GM12878 (cell line): ENCODE measurements around the gene MMP24. TPM values are rescaled to one million over a fixed set of nuclear protein-coding genes. Genes with fewer than 3 reads are reported as not detected.

ENCODE experiments used
- ATAC-seq: fragments of 200-7000 bp; cut with Tn5 transposase; 3 replicates; pipeline ENCODE4 v1.9.1; 2020; ENCODE audit warnings: mild to moderate bottlenecking, moderate library complexity
- BruUV-seq: library from RNA; stranded (reverse); fragments of 400-500 nt; replicated peaks from 2 replicates; lab custom pipeline; 2021; lab: Mats Ljungman, UMichigan
- CTCF ChIA-PET: fragments of 300-600 bp; sonication (Branson Sonifier 250); formaldehyde crosslinking; extraction: SDS; loops from one replicate; lab custom pipeline; 2021; ENCODE audit warnings: inconsistent platforms; lab: Yijun Ruan, JAX
- POLR2A ChIA-PET: fragments of 350-600 bp; formaldehyde crosslinking; extraction: SDS; loops from one replicate; lab custom pipeline; 2021; ENCODE audit warnings: inconsistent platforms; lab: Charles Lee
- RAD21 ChIA-PET: fragments of 300-600 bp; sonication (Branson Sonifier 250); formaldehyde crosslinking; loops from one replicate; lab custom pipeline; 2023; ENCODE audit warnings: antibody characterized with exemption; ENCODE audit not compliant: unreplicated experiment; lab: Charles Lee
- SMC1A ChIA-PET: fragments of 300-600 bp; sonication (Branson Sonifier 250); formaldehyde crosslinking; loops from one replicate; lab custom pipeline; 2023; ENCODE audit not compliant: unreplicated experiment, uncharacterized antibody; lab: Charles Lee
- DNase-seq: peaks from one replicate; pipeline ENCODE4 v3.0.0-alpha.2; 2011; ENCODE audit warnings: low read depth, low spot score
- FAIRE-seq: peaks from 3 replicates; lab custom pipeline; 2011; peaks lifted over from hg19 to GRCh38; lab: Jason Lieb, UNC
- H2AFZ ChIP-seq: 2 replicates; pipeline ENCODE4 v1.6.0; 2011; ENCODE audit warnings: low read depth, low read length, control low read depth; ENCODE audit not compliant: control insufficient read depth
- H3K27ac ChIP-seq: 2 replicates; pipeline ENCODE4 v1.5.1; 2011; ENCODE audit warnings: control low read depth; ENCODE audit not compliant: control insufficient read depth, insufficient read depth
- H3K27me3 ChIP-seq, 2 experiments: replicated peaks in 1 of 2; 2 replicates each; pipeline versions ENCODE4 v1.6.0 to v1.6.1; 2011; ENCODE audit warnings: low read length in 1 of 2; ENCODE audit not compliant: control insufficient read depth in 2 of 2, insufficient read depth in 2 of 2
- H3K36me3 ChIP-seq, 2 experiments: 2 replicates each; pipeline ENCODE4 v1.5.1; 2011; ENCODE audit warnings: low read length in 1 of 2; ENCODE audit not compliant: control insufficient read depth in 2 of 2, insufficient read depth in 2 of 2
- H3K4me1 ChIP-seq: 2 replicates; pipeline ENCODE4 v1.6.1; 2011; ENCODE audit warnings: mild to moderate bottlenecking, low read length, moderate library complexity, mixed read lengths; ENCODE audit not compliant: control insufficient read depth, insufficient read depth
- H3K4me2 ChIP-seq: 2 replicates; pipeline ENCODE4 v1.6.0; 2011; ENCODE audit warnings: control low read depth; ENCODE audit not compliant: control insufficient read depth, insufficient read depth
- H3K4me3 ChIP-seq: fragments of 200-600 bp; sonication (generic); 2 replicates; pipeline ENCODE4 v1.5.1; 2016
- H3K79me2 ChIP-seq: 2 replicates; pipeline ENCODE4 v1.6.0; 2011; ENCODE audit warnings: low read length; ENCODE audit not compliant: control insufficient read depth, insufficient read depth
- H3K9ac ChIP-seq: 2 replicates; pipeline ENCODE4 v1.8.0; 2011; ENCODE audit warnings: low read length, control low read depth, mixed read lengths; ENCODE audit not compliant: control insufficient read depth, insufficient read depth
- H3K9me3 ChIP-seq: replicated peaks from 3 replicates; pipeline ENCODE4 v1.5.1; 2011; ENCODE audit warnings: mild to moderate bottlenecking, low read length; ENCODE audit not compliant: control insufficient read depth, insufficient read depth
- H4K20me1 ChIP-seq: 2 replicates; pipeline ENCODE4 v1.6.0; 2011; ENCODE audit not compliant: control insufficient read depth, insufficient read depth
- BMI1 ChIP-seq: fragments of 450-650 bp; IDR thresholded peaks from 2 replicates; pipeline ENCODE4 v1.6.1; 2016; ENCODE audit warnings: mild to moderate bottlenecking, moderate library complexity, borderline replicate concordance
- EP300 ChIP-seq, 2 experiments: fragments of 150-350 bp in 1 of 2; IDR thresholded peaks; 2 replicates each; pipeline ENCODE4 v1.6.1; 2011 to 2012; ENCODE audit warnings: low read depth in 2 of 2, low read length in 2 of 2, borderline replicate concordance in 1 of 2, improper control_type of control experiment in 1 of 2, inconsistent platforms in 1 of 2; ENCODE audit not compliant: control insufficient read depth in 1 of 2
- EZH2 ChIP-seq: IDR thresholded peaks from 2 replicates; pipeline ENCODE4 v1.6.1; 2012; ENCODE audit warnings: low read depth, mild to moderate bottlenecking, control low read depth, inconsistent platforms, low read length, borderline replicate concordance; ENCODE audit not compliant: control insufficient read depth
- HSF1 ChIP-seq: fragments of 150-350 bp; IDR thresholded peaks from 2 replicates; pipeline ENCODE4 v1.6.1; 2014; ENCODE audit warnings: mild to moderate bottlenecking, low read depth, low read length
- JUNB ChIP-seq: IDR thresholded peaks from 2 replicates; pipeline ENCODE4 v1.6.1; 2016; ENCODE audit warnings: antibody characterized with exemption, mild to moderate bottlenecking
- KLF5 ChIP-seq: fragments of 450-650 bp; IDR thresholded peaks from 2 replicates; pipeline ENCODE4 v1.6.1; 2014; ENCODE audit warnings: mild to moderate bottlenecking; ENCODE audit not compliant: partially characterized antibody
- LARP7 ChIP-seq: fragments of 450-650 bp; IDR thresholded peaks from 2 replicates; pipeline ENCODE4 v1.6.1; 2017; ENCODE audit warnings: mild to moderate bottlenecking
- MEF2A ChIP-seq: IDR thresholded peaks from 2 replicates; pipeline ENCODE4 v1.6.1; 2011; ENCODE audit warnings: low read depth, mild to moderate bottlenecking, low read length, moderate library complexity; ENCODE audit not compliant: insufficient read depth
- MYB ChIP-seq: fragments of 150-350 bp; IDR thresholded peaks from 2 replicates; pipeline ENCODE4 v1.6.1; 2014; ENCODE audit warnings: mild to moderate bottlenecking, low read depth, low read length, borderline replicate concordance
- RELA ChIP-seq: fragments of 450-650 bp; IDR thresholded peaks from 2 replicates; pipeline ENCODE4 v1.8.0; 2014; ENCODE audit warnings: borderline replicate concordance; ENCODE audit not compliant: partially characterized antibody
- SUPT20H ChIP-seq: IDR thresholded peaks from 2 replicates; pipeline ENCODE4 v1.6.1; 2011; ENCODE audit warnings: low read depth, mild to moderate bottlenecking, low read length, moderate library complexity, borderline replicate concordance; ENCODE audit not compliant: control insufficient read depth
- TCF12 ChIP-seq: IDR thresholded peaks from 2 replicates; pipeline ENCODE4 v1.6.1; 2011; ENCODE audit warnings: low read depth, mild to moderate bottlenecking, low read length
- ZBTB4 ChIP-seq: fragments of 450-650 bp; formaldehyde crosslinking; IDR thresholded peaks from 2 replicates; pipeline ENCODE4 v1.4.0; 2022; ENCODE audit warnings: mild to moderate bottlenecking, moderate library complexity
- ZNF622 ChIP-seq: fragments of 450-650 bp; IDR thresholded peaks from 2 replicates; pipeline ENCODE4 v1.6.1; 2017; ENCODE audit warnings: mild to moderate bottlenecking, inconsistent platforms
- WGBS: methylation state at CpG from one replicate; pipeline ENCODE4 v1.1.6; 2016; ENCODE audit warnings: low lambda C conversion rate; ENCODE audit not compliant: insufficient replicate concordance, insufficient coverage; ENCODE audit errors: missing lambda C conversion rate; 5-methylcytosine and 5-hydroxymethylcytosine counted together
- in situ Hi-C: fragments of 300-500 bp; cut with MboI; formaldehyde crosslinking; loops from 9 replicates; pipeline ENCODE4 v1.14.3; 2018; ENCODE audit warnings: mixed read lengths
- intact Hi-C: fragments of 100-400 bp; cut with micrococcal nuclease; formaldehyde crosslinking; loops from one replicate; pipeline ENCODE4 v1.14.2; 2022; ENCODE audit not compliant: unreplicated experiment
- polyA plus RNA-seq, 11 experiments: library from polyadenylated mRNA; depleted of rRNA in 4 of 11; unstranded in 6 of 11; stranded (reverse) in 5 of 11; fragments of >200 nt; fragmentation: Nextera tagmentation in 4 of 11; fragmentation: Illumina TruSeq in 1 of 11; extraction: Ambion mirVana in 4 of 11; extraction: Trizol in 1 of 11; gene quantifications; 1 replicate in 1 of 11; 2 replicates in 10 of 11; pipeline versions ENCODE4 v1.2.1 to v1.2.3, GENCODE V29; 2011 to 2016; ENCODE audit warnings: inconsistent platforms in 2 of 11, missing spikeins in 2 of 11, low read depth in 1 of 11
- total RNA-seq, 4 experiments: library from RNA; depleted of rRNA in 3 of 4; stranded (reverse); fragments of >200 nt in 3 of 4; fragmentation: Illumina TruSeq in 1 of 4; extraction: Trizol in 1 of 4; gene quantifications; 2 replicates each; pipeline versions ENCODE4 v1.2.1 to v1.2.3, GENCODE V29; 2013 to 2021
- TF ChIP-seq, protein P1 (sequence below): fragments of 450-650 bp; IDR thresholded peaks from 2 replicates; pipeline ENCODE4 v1.6.1; 2017; ENCODE audit warnings: mild to moderate bottlenecking, low read depth, inconsistent platforms; ENCODE audit not compliant: poor library complexity, severe bottlenecking

MMP24 gene
- total and polyA plus RNA-seq, 10 of the 15 experiments (the other 5 are each of a cell fraction or from before 2014, with no cell fraction given), result 0.01 to 0.11 (median 0.04) TPM; not detected in 5

DNA sequence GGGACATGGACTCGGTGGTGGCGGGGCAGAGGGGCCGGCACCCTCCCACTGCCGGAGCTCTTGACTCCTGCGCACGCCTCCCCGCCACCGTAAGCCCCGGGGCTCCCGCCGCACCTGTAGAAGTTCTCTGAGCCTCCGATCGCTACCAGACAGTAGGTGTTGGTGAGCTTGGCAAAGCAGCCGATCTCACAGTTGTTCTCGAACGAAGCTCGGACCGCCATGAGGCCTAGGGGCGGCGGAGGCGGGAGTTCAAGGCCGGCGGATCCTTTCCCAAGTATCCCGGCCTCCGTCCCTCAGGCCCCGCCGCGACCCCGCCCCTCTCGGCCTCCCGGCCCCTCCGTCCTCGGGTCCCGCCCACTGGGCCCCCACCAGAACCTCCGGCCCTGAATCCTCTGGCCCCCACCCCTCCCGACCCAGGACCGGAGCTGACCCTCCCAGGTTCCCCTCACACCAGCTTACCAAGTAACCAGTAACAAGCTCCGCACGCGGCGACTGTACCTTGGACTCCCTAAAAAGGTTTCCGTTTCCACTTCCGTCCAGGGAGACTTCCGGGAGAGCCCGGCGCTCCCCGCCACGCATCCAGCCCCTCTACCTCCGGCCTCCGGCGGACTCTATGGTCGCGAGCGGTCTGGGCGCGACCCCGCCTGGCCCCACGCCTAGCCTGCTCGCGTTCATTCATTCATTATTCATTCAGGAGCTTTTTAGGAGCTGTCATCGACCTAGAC lies 57.9 kb downstream of the MMP24 start, which contains the start of gene EIF6:
Gene EIF6, minus strand, starts transcription at position 506 of the 725 bp plus-strand sequence. Its CDS starts 285 bp downstream, at position 221.
- H2AFZ ChIP-seq, result peak within 1 kb of the TSS; percentile 96
- no peaks in the 10 kb centered on the region for H3K9me3 ChIP-seq
- ATAC-seq, result peak; percentile 95
- peak; percentile 36 for DNase-seq
- in situ Hi-C loops (no loop called here), intact Hi-C loops (no loop called here)
- no TSS peak for BruUV-seq
- CTCF ChIA-PET, result interaction anchor here (0.6 to 3.4 kb wide), 5 partner anchors 19 to 462 kb away, joined by 3 to 14 read pairs (median 3); no protein-coding TSS in a partner anchor
- RAD21 ChIA-PET, result interaction anchor here (0.6 to 1.4 kb wide), 3 partner anchors 103 to 164 kb away, joined by 3 to 8 read pairs (median 4); no protein-coding TSS in a partner anchor
- H3K9ac ChIP-seq, result peak within 1 kb of the TSS; percentile 84
- POLR2A ChIA-PET, result interaction anchor here (0.6 kb wide), 3 partner anchors 583 to 1590 kb away, joined by 3 to 5 read pairs (median 3); no protein-coding TSS in a partner anchor
- peak within 1 kb of the TSS; percentile 100 for H3K4me2 ChIP-seq
- peak within 1 kb of the TSS; percentile 100 for H3K4me3 ChIP-seq
- SMC1A ChIA-PET, result interaction anchor here (1.6 kb wide), 1 partner anchor 138 kb away, joined by 6 read pairs; the partner anchor contains the start of gene EDEM2
- H3K27ac ChIP-seq, result peak within 1 kb of the TSS; percentile 49
- peaks cover 7 to 9% of the 10 kb centered on the region in 2 experiments; a peak in 3 of 4 replicates for H3K36me3 ChIP-seq
- under 1% methylated on average over 43 of the region's 61 CpGs for WGBS
- H4K20me1 ChIP-seq, result peaks cover 6% of the 10 kb centered on the region; the same call in 1 of the 2 replicates
- H3K4me1 ChIP-seq, result peaks cover 3% of the 10 kb centered on the region; the same call in 1 of the 2 replicates
- H3K79me2 ChIP-seq, result peaks cover 24% of the 10 kb centered on the region
- FAIRE-seq, result peak; percentile 88
- no peaks in the 10 kb centered on the region for H3K27me3 ChIP-seq
- TF ChIP-seq RELA (no peak), BMI1 (no peak), MEF2A (0 out of 2 replicates have a peak, but pooled peaks have one; percentile 32), SUPT20H (no peak), MYB (no peak), EZH2 (no peak), ZNF622 (no peak), JUNB (no peak), EP300 (IDR thresholded peaks at IDR 0.05; ENCODE audit: borderline replicate concordance in 1 of 2, control insufficient read depth in 1 of 2, low read depth in 2 of 2, low read length in 2 of 2) (no peak), KLF5 (no peak), TCF12 (no peak), LARP7 (peak; percentile 51), ZBTB4 (CRISPR knock-in tag) (no peak), HSF1 (no peak)
- TF ChIP-seq, protein P1, sequence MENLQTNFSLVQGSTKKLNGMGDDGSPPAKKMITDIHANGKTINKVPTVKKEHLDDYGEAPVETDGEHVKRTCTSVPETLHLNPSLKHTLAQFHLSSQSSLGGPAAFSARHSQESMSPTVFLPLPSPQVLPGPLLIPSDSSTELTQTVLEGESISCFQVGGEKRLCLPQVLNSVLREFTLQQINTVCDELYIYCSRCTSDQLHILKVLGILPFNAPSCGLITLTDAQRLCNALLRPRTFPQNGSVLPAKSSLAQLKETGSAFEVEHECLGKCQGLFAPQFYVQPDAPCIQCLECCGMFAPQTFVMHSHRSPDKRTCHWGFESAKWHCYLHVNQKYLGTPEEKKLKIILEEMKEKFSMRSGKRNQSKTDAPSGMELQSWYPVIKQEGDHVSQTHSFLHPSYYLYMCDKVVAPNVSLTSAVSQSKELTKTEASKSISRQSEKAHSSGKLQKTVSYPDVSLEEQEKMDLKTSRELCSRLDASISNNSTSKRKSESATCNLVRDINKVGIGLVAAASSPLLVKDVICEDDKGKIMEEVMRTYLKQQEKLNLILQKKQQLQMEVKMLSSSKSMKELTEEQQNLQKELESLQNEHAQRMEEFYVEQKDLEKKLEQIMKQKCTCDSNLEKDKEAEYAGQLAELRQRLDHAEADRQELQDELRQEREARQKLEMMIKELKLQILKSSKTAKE, result no peak
